Lung (tissue), 12 donors: ENCODE measurements around the gene MICAL2. TPM values are rescaled to one million over a fixed set of nuclear protein-coding genes. Genes with fewer than 3 reads are reported as not detected.

Experiments used
- ATAC-seq: fragments of 200-7000 bp; cut with Tn5 transposase; one replicate; pipeline ENCODE4 v1.9.1; 2020; ENCODE audit warnings: moderate number of reproducible peaks; ENCODE audit not compliant: insufficient read depth, low FRiP score
- DNase-seq, 3 donors: peaks; one replicate each; pipeline ENCODE4 v3.0.0-alpha.2; 2013 to 2017
- H3K27ac ChIP-seq, 2 donors: one replicate each; pipeline ENCODE4 v1.5.1; 2013; ENCODE audit warnings: mild to moderate bottlenecking in 2 of 2, moderate library complexity in 2 of 2, control low read depth in 1 of 2, inconsistent platforms in 1 of 2, low read depth in 1 of 2, low read length in 1 of 2
- H3K27me3 ChIP-seq, 3 donors: one replicate each; pipeline ENCODE4 v1.5.1; 2013; ENCODE audit warnings: low read length in 2 of 3; ENCODE audit not compliant: control insufficient read depth in 3 of 3, insufficient read depth in 3 of 3
- H3K36me3 ChIP-seq, 4 donors: one replicate each; pipeline ENCODE4 v1.5.1; 2013; ENCODE audit warnings: low read length in 4 of 4, mild to moderate bottlenecking in 1 of 4, moderate library complexity in 1 of 4; ENCODE audit not compliant: control insufficient read depth in 4 of 4, insufficient read depth in 4 of 4
- H3K4me1 ChIP-seq, 5 donors: one replicate each; pipeline ENCODE4 v1.5.1; 2013; ENCODE audit warnings: low read length in 5 of 5, mild to moderate bottlenecking in 2 of 5, moderate library complexity in 1 of 5; ENCODE audit not compliant: control insufficient read depth in 5 of 5, insufficient read depth in 5 of 5
- H3K4me3 ChIP-seq: one replicate; pipeline ENCODE4 v1.5.1; 2013; ENCODE audit warnings: mild to moderate bottlenecking, control low read depth, moderate library complexity
- H3K9ac ChIP-seq, 2 donors: one replicate each; pipeline ENCODE4 v1.5.1; 2013; ENCODE audit warnings: low read length in 2 of 2, control low read depth in 1 of 2; ENCODE audit not compliant: insufficient read depth in 1 of 2
- H3K9me3 ChIP-seq, 4 donors: one replicate each; pipeline ENCODE4 v1.5.1; 2013; ENCODE audit warnings: low read length in 3 of 4, mild to moderate bottlenecking in 1 of 4, moderate library complexity in 1 of 4; ENCODE audit not compliant: control insufficient read depth in 4 of 4, insufficient read depth in 3 of 4
- CTCF ChIP-seq: IDR thresholded peaks from 2 replicates; pipeline ENCODE4 v1.5.1; 2012; ENCODE audit warnings: mild to moderate bottlenecking; ENCODE audit errors: control extremely low read depth, extremely low read depth
- WGBS, 2 donors: extraction: QIAGEN DNeasy Blood & Tissue Kit; methylation state at CpG; one replicate each; pipeline ENCODE4 v1.1.7; 2013; 5-methylcytosine and 5-hydroxymethylcytosine counted together
- polyA plus RNA-seq, 2 donors: library from polyadenylated mRNA; stranded (reverse); fragments of 200-250 nt; gene quantifications; one replicate each; pipeline ENCODE4 v1.2.1, GENCODE V29; 2013
- total RNA-seq, 2 donors: library from RNA; depleted of rRNA in 1 of 2; stranded (reverse); fragments of >200 nt in 1 of 2; gene quantifications; one replicate each; pipeline ENCODE4 v1.2.1, GENCODE V29; 2014 to 2021
- donor health status: control.
- donor health status: control.
- donor health status: Bipolar disorder and iron deficiency.
- donor health status: healthy.
- donor health status: DM: yes; HTN: yes; CAD: no.

MICAL2 gene
- total and polyA plus RNA-seq, 4 donors: 38.2 to 218 (median 99.6) TPM

- Histone ChIP-seq H3K4me1 (peaks cover 0 to 12% (median 4%) of the 10 kb centered on the region in 5 donors), H3K9me3 (no peaks in the 10 kb centered on the region), H3K27me3 (no peaks in the 10 kb centered on the region), H3K4me3 (no peak overlapping the region), H3K36me3 (no peaks in the 10 kb centered on the region), H3K27ac (no peak overlapping the region), H3K9ac (no peak overlapping the region)
- WGBS, 2 donors: 77 to 91% methylated on average over 14 of the region's 14 CpGs
- TF ChIP-seq CTCF: no peak
- DNase-seq (no peak), ATAC-seq (no peak)
These were observed 39.7 kb upstream of the MICAL2 start for GRCh38 chr11:12070446-12071267.

- no peaks in the 10 kb centered on the region for H3K36me3 ChIP-seq
- ATAC-seq: no peak
These were observed 38.8 kb upstream of the MICAL2 start for GRCh38 chr11:12071574-12071973.

GRCh38 chr11:12073436-12073835, 37.0 kb upstream of the MICAL2 start:
- ATAC-seq (no peak), DNase-seq (no peak)
- Histone ChIP-seq H3K36me3 (no peaks in the 10 kb centered on the region), H3K4me1 (peaks cover 0 to 6% (median 0%) of the 10 kb centered on the region in 5 donors), H3K4me3 (no peak overlapping the region), H3K9me3 (no peaks in the 10 kb centered on the region), H3K27me3 (no peaks in the 10 kb centered on the region), H3K27ac (no peak overlapping the region), H3K9ac (no peak overlapping the region)
- no peak for TF ChIP-seq CTCF
- 94 to 95% methylated on average over 8 of the region's 8 CpGs for WGBS, 2 donors

More at GRCh38 chr11:12071574-12071973, 38.8 kb upstream of the MICAL2 start:
- WGBS, 2 donors: 59 to 94% methylated on average over 3 of the region's 3 CpGs
- Histone ChIP-seq H3K27me3 (no peaks in the 10 kb centered on the region), H3K4me3 (no peak overlapping the region), H3K4me1 (peaks cover 0 to 12% (median 4%) of the 10 kb centered on the region in 5 donors), H3K9me3 (no peaks in the 10 kb centered on the region), H3K9ac (no peak overlapping the region), H3K27ac (no peak overlapping the region)
- TF ChIP-seq CTCF: no peak
- DNase-seq: no peak
